Frontal cortex (tissue), 4 donors: Measurements from ENCODE around the gene DGAT2. TPM values are rescaled to one million over a fixed set of nuclear protein-coding genes. Genes with fewer than 3 reads are reported as not detected.

Experiments
- DNase-seq, 2 donors: peaks; one replicate each; pipeline ENCODE4 v3.0.0; 2012; ENCODE audit warnings: low spot score in 2 of 2
- FAIRE-seq: peaks from 2 replicates; lab custom pipeline; 2012; peaks lifted over from hg19 to GRCh38; lab: Jason Lieb, UNC
- total RNA-seq: library from RNA; depleted of rRNA; stranded (reverse); fragments of >200 nt; gene quantifications from one replicate; pipeline ENCODE4 v1.2.3, GENCODE V29; 2014
- donor health status: control.
- donor health status: control.
- donor health status: control.

Gene DGAT2
- total RNA-seq, 1 donor from 2014 or later = 4.1 TPM

GRCh38 chr11:75797116-75797515, 28.5 kb downstream of the DGAT2 start:
- DNase-seq (no peak), FAIRE-seq (no peak)

GRCh38 chr11:75797792-75798191, 29.2 kb downstream of the DGAT2 start:
- DNase-seq (no peak), FAIRE-seq (no peak)

GRCh38 chr11:75800136-75800675, 31.6 kb downstream of the DGAT2 start:
- DNase-seq = no peak
- no peak for FAIRE-seq

- DNase-seq (no peak), FAIRE-seq (no peak)
Measured at GRCh38 chr11:75800728-75801361, 32.3 kb downstream of the DGAT2 start.

GRCh38 chr11:75801362-75802020, 32.9 kb downstream of the DGAT2 start:
- DNase-seq = no peak
- FAIRE-seq = no peak

GRCh38 chr11:75802021-75802912, 33.7 kb downstream of the DGAT2 start:
- DNase-seq (no peak), FAIRE-seq (no peak)

GRCh38 chr11:75802913-75803820, 34.6 kb downstream of the DGAT2 start:
- FAIRE-seq = no peak
- DNase-seq = peak; percentile 42 to 83

GRCh38 chr11:75809111-75809510, 40.5 kb downstream of the DGAT2 start:
- FAIRE-seq = no peak

GRCh38 chr11:75809991-75810390, 41.4 kb downstream of the DGAT2 start:
- no peak for FAIRE-seq

More at GRCh38 chr11:75809111-75809510, 40.5 kb downstream of the DGAT2 start:
- no peak for DNase-seq

GRCh38 chr11:75810637-75811390, 42.2 kb downstream of the DGAT2 start:
- FAIRE-seq (no peak), DNase-seq (no peak)

More at GRCh38 chr11:75809991-75810390, 41.4 kb downstream of the DGAT2 start:
- DNase-seq = no peak

- DNase-seq = no peak
- no peak for FAIRE-seq
Measured at GRCh38 chr11:75811485-75811884, 42.9 kb downstream of the DGAT2 start.

GRCh38 chr11:75812542-75813040, 44.0 kb downstream of the DGAT2 start:
- FAIRE-seq (no peak), DNase-seq (no peak)

- no peak for DNase-seq
- no peak for FAIRE-seq
Measured at GRCh38 chr11:75813124-75813523, 44.5 kb downstream of the DGAT2 start.

- FAIRE-seq = no peak
- no peak for DNase-seq
Measured at GRCh38 chr11:75813622-75814039, 45.1 kb downstream of the DGAT2 start.

- DNase-seq (no peak), FAIRE-seq (no peak)
Measured at GRCh38 chr11:75814363-75814676, 45.7 kb downstream of the DGAT2 start.

GRCh38 chr11:75814677-75815344, 46.2 kb downstream of the DGAT2 start, which contains the start of gene UVRAG:
Gene UVRAG, plus strand, starts transcription at chr11:75815210. Its CDS starts 198 bp downstream, at chr11:75815408.
- peak; percentile 85 for FAIRE-seq
- DNase-seq = peak; percentile 96 to 97

GRCh38 chr11:75815345-75816168, 47.0 kb downstream of the DGAT2 start:
- FAIRE-seq = no peak

More at GRCh38 chr11:75815345-75816168, 47.0 kb downstream of the DGAT2 start:
- no peak for DNase-seq
